Colonic mucosa (tissue), 4 donors: Measurements from ENCODE around the gene MLANA. TPM values are rescaled to one million over a fixed set of nuclear protein-coding genes. Genes with fewer than 3 reads are reported as not detected.

Experiments used
- DNase-seq: peaks from one replicate; pipeline ENCODE4 v3.0.0-alpha.2; 2020
- H3K27ac ChIP-seq: fragments of 200-600 bp; one replicate; pipeline ENCODE4 v1.8.0; 2021
- H3K27me3 ChIP-seq: fragments of 200-600 bp; one replicate; pipeline ENCODE4 v1.8.0; 2021
- H3K36me3 ChIP-seq: fragments of 200-600 bp; one replicate; pipeline ENCODE4 v1.8.0; 2021
- H3K4me1 ChIP-seq: fragments of 200-600 bp; one replicate; pipeline ENCODE4 v1.8.0; 2021; ENCODE audit warnings: mild to moderate bottlenecking
- H3K4me3 ChIP-seq: fragments of 200-600 bp; one replicate; pipeline ENCODE4 v1.8.0; 2021
- H3K9ac ChIP-seq, 2 donors: one replicate each; pipeline ENCODE4 v1.7.0; 2013; ENCODE audit warnings: control low read depth in 2 of 2, low read depth in 2 of 2, low read length in 2 of 2
- H3K9me3 ChIP-seq: fragments of 200-600 bp; one replicate; pipeline ENCODE4 v1.8.0; 2021
- intact Hi-C: fragments of 100-400 bp; cut with DNase I; formaldehyde crosslinking; loops from one replicate; pipeline ENCODE4 v1.14.1; 2022
- total RNA-seq, 2 donors: library from RNA; stranded (reverse); fragmentation: NEBNext Ultra II Directional in 1 of 2; extraction: Animal tissue kit (Norgen Biotek cat#: 25700) in 1 of 2; gene quantifications; one replicate each; pipeline ENCODE4 v1.2.1, GENCODE V29; 2021
- TF ChIP-seq, protein P1 (sequence below): fragments of 200-600 bp; IDR thresholded peaks from one replicate; pipeline ENCODE4 v1.8.0; 2022; ENCODE audit warnings: antibody characterized with exemption, mild to moderate bottlenecking
- donor health status: healthy.
- donor health status: DM: no; HTN: no; CAD: no.
- donor health status: DM: no; HTN: no; CAD: no.

Gene MLANA
- total RNA-seq, 2 donors from 2014 or later = not detected

DNA sequence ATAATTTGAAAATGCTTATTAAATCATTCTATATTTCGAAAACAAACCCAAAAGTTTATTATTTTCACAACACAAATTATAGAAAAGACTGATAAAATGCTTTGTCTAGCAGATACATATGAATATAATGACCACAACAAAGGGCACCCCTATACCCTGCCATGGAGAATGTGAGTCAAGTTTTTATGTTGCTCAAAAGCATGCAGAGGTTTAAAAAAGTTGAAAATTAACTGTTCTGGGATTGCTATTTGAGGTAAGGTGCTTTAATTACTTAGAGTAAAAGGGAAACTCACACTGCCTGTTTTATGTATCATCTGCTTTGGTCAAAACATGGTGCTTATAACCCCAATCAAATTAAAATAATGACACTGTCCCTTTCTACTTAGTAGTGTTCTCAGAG, 41.0 kb downstream of the MLANA start:
- Histone ChIP-seq H3K9me3 (no peaks in the 10 kb centered on the region), H3K27me3 (no peaks in the 10 kb centered on the region), H3K36me3 (no peaks in the 10 kb centered on the region), H3K4me3 (no peak overlapping the region), H3K4me1 (no peaks in the 10 kb centered on the region), H3K27ac (no peak overlapping the region), H3K9ac (no peak overlapping the region)
- TF ChIP-seq, protein P1, sequence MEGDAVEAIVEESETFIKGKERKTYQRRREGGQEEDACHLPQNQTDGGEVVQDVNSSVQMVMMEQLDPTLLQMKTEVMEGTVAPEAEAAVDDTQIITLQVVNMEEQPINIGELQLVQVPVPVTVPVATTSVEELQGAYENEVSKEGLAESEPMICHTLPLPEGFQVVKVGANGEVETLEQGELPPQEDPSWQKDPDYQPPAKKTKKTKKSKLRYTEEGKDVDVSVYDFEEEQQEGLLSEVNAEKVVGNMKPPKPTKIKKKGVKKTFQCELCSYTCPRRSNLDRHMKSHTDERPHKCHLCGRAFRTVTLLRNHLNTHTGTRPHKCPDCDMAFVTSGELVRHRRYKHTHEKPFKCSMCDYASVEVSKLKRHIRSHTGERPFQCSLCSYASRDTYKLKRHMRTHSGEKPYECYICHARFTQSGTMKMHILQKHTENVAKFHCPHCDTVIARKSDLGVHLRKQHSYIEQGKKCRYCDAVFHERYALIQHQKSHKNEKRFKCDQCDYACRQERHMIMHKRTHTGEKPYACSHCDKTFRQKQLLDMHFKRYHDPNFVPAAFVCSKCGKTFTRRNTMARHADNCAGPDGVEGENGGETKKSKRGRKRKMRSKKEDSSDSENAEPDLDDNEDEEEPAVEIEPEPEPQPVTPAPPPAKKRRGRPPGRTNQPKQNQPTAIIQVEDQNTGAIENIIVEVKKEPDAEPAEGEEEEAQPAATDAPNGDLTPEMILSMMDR = no peak
- intact Hi-C loops = no loop called here
- no peak for DNase-seq

DNA sequence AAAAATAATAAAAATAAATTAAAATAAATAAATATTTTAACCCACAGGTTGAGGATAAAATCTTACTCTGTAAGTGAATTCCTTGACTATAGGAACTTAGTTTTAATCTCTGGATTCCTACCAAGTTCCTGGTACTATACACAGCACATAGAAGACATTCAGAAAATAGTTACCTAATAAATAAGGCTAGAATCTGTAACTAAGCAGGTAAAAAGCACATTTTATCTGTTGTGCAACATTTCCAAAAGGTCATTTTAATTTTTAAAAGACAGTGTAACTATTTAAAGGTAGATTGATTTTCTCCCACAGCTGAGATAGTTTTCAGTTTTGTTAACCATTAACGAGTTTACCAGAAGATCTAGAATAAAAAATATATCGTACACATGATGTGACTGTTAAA, 47.8 kb downstream of the MLANA start:
- Histone ChIP-seq H3K9ac (no peak overlapping the region), H3K4me3 (no peak overlapping the region), H3K9me3 (no peaks in the 10 kb centered on the region), H3K27me3 (no peaks in the 10 kb centered on the region), H3K4me1 (no peaks in the 10 kb centered on the region), H3K36me3 (no peaks in the 10 kb centered on the region), H3K27ac (no peak overlapping the region)
- intact Hi-C loops = no loop called here
- TF ChIP-seq, protein P1 = no peak
- DNase-seq = no peak

DNA sequence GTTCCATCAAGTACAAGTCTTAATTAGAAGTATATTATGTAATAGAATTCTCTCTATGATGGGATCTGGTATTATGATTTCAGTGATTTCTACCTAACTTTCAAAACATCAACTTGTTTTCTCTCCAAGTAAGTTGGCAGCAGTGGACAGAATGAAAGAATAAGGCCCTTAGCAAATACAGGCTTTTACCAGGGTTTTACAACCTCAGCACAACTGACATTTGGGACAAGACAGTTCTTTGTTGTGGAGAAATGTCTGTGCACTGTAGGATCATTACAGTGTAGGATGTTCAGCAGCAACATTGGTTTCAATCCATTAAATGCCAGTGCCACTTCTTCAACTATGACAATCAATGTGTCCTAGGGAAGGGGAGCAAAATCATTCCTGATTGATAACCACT, 48.8 kb downstream of the MLANA start:
- Histone ChIP-seq H3K9me3 (no peaks in the 10 kb centered on the region), H3K36me3 (no peaks in the 10 kb centered on the region), H3K4me1 (no peaks in the 10 kb centered on the region), H3K27ac (no peak overlapping the region), H3K27me3 (no peaks in the 10 kb centered on the region), H3K9ac (no peak overlapping the region), H3K4me3 (no peak overlapping the region)
- TF ChIP-seq, protein P1 = no peak
- intact Hi-C loops = no loop called here
- no peak for DNase-seq

DNA sequence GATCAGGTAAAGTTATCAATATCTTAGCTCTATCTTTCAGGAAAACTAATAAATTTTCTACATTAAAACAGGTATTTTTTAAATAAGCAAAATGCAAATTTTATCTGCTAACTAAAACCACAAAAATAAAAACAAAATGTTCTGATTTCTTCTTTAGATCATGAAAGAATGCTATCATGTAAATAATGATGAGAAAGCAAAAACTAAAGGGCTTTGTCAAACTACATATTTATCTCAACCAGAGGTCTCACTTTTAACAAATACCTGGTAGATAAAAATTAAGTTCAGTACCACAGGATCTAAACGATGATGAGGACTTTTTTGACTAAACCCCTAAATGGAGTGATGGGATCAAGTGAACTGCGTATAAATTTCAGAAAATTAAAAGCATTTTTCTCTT, 50.5 kb downstream of the MLANA start:
- intact Hi-C loops = no loop called here
- TF ChIP-seq, protein P1 = no peak
- Histone ChIP-seq H3K9ac (no peak overlapping the region), H3K27ac (no peak overlapping the region), H3K36me3 (no peaks in the 10 kb centered on the region), H3K4me1 (no peaks in the 10 kb centered on the region), H3K27me3 (no peaks in the 10 kb centered on the region), H3K9me3 (no peaks in the 10 kb centered on the region), H3K4me3 (no peak overlapping the region)
- DNase-seq = no peak

DNA sequence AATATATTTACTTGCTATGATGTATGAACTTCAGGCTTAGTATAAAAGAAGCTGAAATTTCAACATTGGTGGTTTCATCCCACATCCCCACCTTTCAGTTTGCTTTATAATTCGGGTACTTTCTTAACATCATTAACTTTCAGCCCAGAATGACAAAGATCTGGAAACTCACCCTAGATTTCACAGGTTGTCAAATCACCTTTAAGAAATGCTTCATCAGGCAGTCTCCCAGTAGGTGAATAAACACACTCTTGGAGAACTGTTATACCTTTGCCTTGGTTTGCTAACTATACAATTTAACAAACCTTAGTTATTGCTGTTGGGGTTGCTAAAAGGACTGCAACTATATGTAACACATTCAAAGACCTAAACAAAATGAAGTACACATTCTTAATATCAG, 54.4 kb downstream of the MLANA start:
- peaks cover 3% of the 10 kb centered on the region for H3K4me1 ChIP-seq
- no peak overlapping the region for H3K9ac ChIP-seq
- no peaks in the 10 kb centered on the region for H3K9me3 ChIP-seq
- no peak for DNase-seq
- TF ChIP-seq, protein P1 = no peak
- no peaks in the 10 kb centered on the region for H3K27me3 ChIP-seq
- no peak overlapping the region for H3K4me3 ChIP-seq
- intact Hi-C loops = no loop called here
- H3K36me3 ChIP-seq = no peaks in the 10 kb centered on the region
- H3K27ac ChIP-seq = no peak overlapping the region

DNA sequence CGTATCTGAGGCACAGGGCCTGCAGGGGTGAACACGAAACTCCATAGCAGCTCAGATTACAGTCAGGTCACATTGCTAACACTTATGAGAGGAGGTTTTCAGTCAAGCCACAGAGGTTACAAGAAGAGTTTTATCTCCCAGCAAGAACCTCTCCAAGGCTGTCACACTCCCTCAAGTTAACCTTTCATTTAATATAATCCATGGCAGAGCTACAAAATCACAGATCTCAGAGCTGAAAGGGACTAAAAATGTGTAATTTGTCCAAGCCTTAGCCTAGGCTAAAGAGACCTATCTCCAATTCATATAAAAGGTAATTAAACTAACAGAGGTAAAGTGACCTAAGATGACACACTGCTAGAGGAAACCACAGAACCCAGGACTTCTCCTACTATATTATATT, 57.2 kb downstream of the MLANA start:
- TF ChIP-seq, protein P1 = no peak
- Histone ChIP-seq H3K27ac (no peak overlapping the region), H3K36me3 (no peaks in the 10 kb centered on the region), H3K27me3 (no peaks in the 10 kb centered on the region), H3K9ac (no peak overlapping the region), H3K9me3 (no peaks in the 10 kb centered on the region), H3K4me3 (no peak overlapping the region), H3K4me1 (peaks cover 3% of the 10 kb centered on the region)
- DNase-seq = no peak
- intact Hi-C loops = no loop called here
